HG03457 (cell line): ENCODE data around the gene PITPNM1.
"Not testable (repeated sequence)": the region's sequence is repeated elsewhere in the genome, so short reads cannot be mapped to it uniquely, and the experiment has no call there.

Experiments
- ATAC-seq: cut with Tn5 transposase; IDR thresholded peaks from one replicate; pipeline ENCODE4 v1.9.1; 2021; ENCODE audit warnings: moderate number of reproducible peaks; ENCODE audit not compliant: unreplicated experiment

The PITPNM1 gene

GRCh38 chr11:67491276-67492068, 13.7 kb downstream of the PITPNM1 start:
- no peak for ATAC-seq

GRCh38 chr11:67490727-67491065, 14.5 kb downstream of the PITPNM1 start:
- ATAC-seq = no peak

GRCh38 chr11:67489885-67490726, 15.1 kb downstream of the PITPNM1 start:
- ATAC-seq = no peak

- ATAC-seq = no peak
Measured at GRCh38 chr11:67489203-67489884, 15.8 kb downstream of the PITPNM1 start.

GRCh38 chr11:67486481-67487195, 18.5 kb downstream of the PITPNM1 start:
- no peak for ATAC-seq

GRCh38 chr11:67485873-67486361, 19.2 kb downstream of the PITPNM1 start:
- not testable (repeated sequence) for ATAC-seq

GRCh38 chr11:67484847-67485311, 20.3 kb downstream of the PITPNM1 start:
- ATAC-seq = no peak

GRCh38 chr11:67483831-67484665, 21.1 kb downstream of the PITPNM1 start:
- no peak for ATAC-seq

- ATAC-seq = peak; percentile 54
Measured at GRCh38 chr11:67482827-67483798, 22.1 kb downstream of the PITPNM1 start, which contains the start of gene AIP. TSS of gene AIP (plus strand) at chr11:67483026. CDS start at chr11:67483159, 133 bp downstream.

GRCh38 chr11:67482275-67482826, 22.8 kb downstream of the PITPNM1 start:
- ATAC-seq = no peak

- ATAC-seq = not testable (repeated sequence)
Measured at GRCh38 chr11:67477344-67478050, 27.7 kb downstream of the PITPNM1 start.

GRCh38 chr11:67476692-67477091, 28.5 kb downstream of the PITPNM1 start:
- not testable (repeated sequence) for ATAC-seq

- ATAC-seq = no peak
Measured at GRCh38 chr11:67472882-67473281, 32.3 kb downstream of the PITPNM1 start.

- ATAC-seq = no peak
Measured at GRCh38 chr11:67470337-67471002, 34.7 kb downstream of the PITPNM1 start.

- no peak for ATAC-seq
Measured at GRCh38 chr11:67469508-67469811, 35.7 kb downstream of the PITPNM1 start.

- ATAC-seq = no peak
Measured at GRCh38 chr11:67468759-67469507, 36.2 kb downstream of the PITPNM1 start, which contains the start of gene TMEM134. TSS of gene TMEM134 (minus strand) at chr11:67469251. CDS start at chr11:67469192, 59 bp downstream.
